ENCODE data around the gene CDC25B. TPM values are rescaled to one million over a fixed set of nuclear protein-coding genes. Genes with fewer than 3 reads are reported as not detected.
A peak's percentile ranks its signal among the peaks of the same experiment; 100 is the strongest.

The CDC25B gene
- total RNA-seq = 1 to 10 TPM; 7.1 to 9.1 (median 8.4) TPM
- polyA plus RNA-seq = 1 to 10 TPM; 5.1 to 6.8 (median 6.6) TPM
- long read RNA-seq, donor 1 = 0 reads
- long read RNA-seq, donor 2, partial matches to known transcripts = 4 of 6 reads
- long read RNA-seq, donor 2, other reads (novel, unspliced or antisense) = 0 of 6 reads

DNA sequence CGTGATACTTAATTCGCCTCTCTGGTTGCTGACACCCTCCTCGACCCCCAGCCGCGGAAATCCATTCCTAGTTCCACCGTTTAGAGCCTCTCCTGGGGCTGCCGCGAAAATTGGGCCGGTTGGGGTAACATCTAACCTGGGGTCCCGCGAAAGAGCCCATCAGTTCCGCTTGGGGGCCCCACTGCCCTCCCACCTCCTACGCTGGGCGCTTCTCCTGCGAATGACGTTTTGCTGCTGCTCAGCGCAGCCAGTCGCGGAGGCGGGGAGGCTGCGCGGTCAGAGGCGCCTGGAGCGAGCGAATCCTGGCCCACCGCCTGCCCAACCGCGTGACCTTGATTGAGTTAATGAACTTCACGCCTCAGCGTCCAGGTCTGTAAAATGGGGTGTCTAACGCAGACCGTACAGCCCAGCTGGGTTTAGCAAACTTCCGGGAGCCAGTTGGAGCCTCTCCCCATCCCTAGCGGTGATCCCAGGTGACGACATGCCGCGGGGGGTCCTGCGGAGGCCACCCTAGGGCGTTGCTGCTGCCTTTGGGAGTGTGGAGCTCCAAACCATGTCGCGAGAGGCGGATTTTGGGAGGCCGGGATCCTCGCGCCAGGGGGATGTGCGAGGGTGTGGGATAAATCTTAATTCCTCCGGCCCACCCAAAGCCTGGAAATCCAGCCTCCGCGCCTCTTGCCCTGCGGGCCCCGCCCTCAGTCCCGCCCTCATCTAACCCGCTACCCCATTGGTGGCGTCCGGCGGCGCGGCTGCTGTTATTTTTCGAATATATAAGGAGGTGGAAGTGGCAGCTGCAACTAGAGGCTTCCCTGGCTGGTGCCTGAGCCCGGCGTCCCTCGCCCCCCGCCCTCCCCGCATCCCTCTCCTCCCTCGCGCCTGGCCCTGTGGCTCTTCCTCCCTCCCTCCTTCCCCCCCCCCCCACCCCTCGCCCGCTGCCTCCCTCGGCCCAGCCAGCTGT is at the start of gene CDC25B:
CDC25B (plus strand) TSS at position 800 of the 958 bp plus-strand sequence. CDS start 222 bp downstream, outside the sequence.
- Histone ChIP-seq H3K4me3 (peak within 1 kb of the TSS; percentile 86), H3K27ac (peak within 1 kb of the TSS; percentile 96), H3K27me3 (ENCODE audit: insufficient read depth in 3 of 3, low read length in 2 of 3) (no peaks in the 10 kb centered on the region), H3K36me3 (ENCODE audit: insufficient read depth in 1 of 2, low read depth in 1 of 2) (peaks cover 0 to 3% of the 10 kb centered on the region in 2 donors), H3K9me3 (no peaks in the 10 kb centered on the region), H3K4me1 (peaks cover 6% of the 10 kb centered on the region)
- DNase-seq (peak; percentile 95 to 96), ATAC-seq (peak; percentile 93 to 98 (median 95))
- TF ChIP-seq, protein P1, sequence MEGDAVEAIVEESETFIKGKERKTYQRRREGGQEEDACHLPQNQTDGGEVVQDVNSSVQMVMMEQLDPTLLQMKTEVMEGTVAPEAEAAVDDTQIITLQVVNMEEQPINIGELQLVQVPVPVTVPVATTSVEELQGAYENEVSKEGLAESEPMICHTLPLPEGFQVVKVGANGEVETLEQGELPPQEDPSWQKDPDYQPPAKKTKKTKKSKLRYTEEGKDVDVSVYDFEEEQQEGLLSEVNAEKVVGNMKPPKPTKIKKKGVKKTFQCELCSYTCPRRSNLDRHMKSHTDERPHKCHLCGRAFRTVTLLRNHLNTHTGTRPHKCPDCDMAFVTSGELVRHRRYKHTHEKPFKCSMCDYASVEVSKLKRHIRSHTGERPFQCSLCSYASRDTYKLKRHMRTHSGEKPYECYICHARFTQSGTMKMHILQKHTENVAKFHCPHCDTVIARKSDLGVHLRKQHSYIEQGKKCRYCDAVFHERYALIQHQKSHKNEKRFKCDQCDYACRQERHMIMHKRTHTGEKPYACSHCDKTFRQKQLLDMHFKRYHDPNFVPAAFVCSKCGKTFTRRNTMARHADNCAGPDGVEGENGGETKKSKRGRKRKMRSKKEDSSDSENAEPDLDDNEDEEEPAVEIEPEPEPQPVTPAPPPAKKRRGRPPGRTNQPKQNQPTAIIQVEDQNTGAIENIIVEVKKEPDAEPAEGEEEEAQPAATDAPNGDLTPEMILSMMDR (IDR thresholded peaks at IDR 0.05) = peak; percentile 51
- WGBS, 3 donors = 1 to 3% (median 2%) methylated on average over 63 to 69 of the region's 69 CpGs
- intact Hi-C loops (cut with DNase I) = no loop called here

DNA sequence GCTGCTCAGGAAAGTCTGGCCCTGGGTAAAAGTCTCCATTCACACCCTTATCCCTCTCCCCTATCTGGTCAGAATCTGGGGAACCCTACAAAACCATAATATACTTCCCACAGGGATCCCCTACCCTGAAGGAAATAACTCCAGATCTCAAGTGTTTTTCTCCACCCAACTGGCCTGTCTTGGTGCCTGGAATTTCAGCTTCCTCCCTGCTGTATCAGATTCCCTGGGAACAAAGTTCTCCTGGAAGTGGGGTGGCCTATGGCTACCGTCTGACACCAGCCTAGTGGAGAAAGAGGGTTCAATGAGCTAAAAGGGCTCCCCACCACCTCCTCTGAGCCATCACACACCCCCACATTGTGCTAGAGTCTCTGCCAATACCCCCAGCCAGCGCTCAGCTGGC is 48.6 kb upstream of the CDC25B start:
- no peak for DNase-seq
- WGBS, 3 donors = 72 to 93% (median 73%) methylated on average over 2 of the region's 2 CpGs
- Histone ChIP-seq H3K4me3 (no peak overlapping the region), H3K27ac (no peak overlapping the region), H3K9me3 (no peaks in the 10 kb centered on the region), H3K4me1 (no peaks in the 10 kb centered on the region), H3K27me3 (ENCODE audit: insufficient read depth in 3 of 3, low read length in 2 of 3) (peaks cover 0 to 54% (median 6%) of the 10 kb centered on the region in 3 donors), H3K36me3 (ENCODE audit: insufficient read depth in 1 of 2, low read depth in 1 of 2) (no peaks in the 10 kb centered on the region)
- no peak for ATAC-seq
- intact Hi-C loops (cut with DNase I) = no loop called here
- TF ChIP-seq, protein P1 (IDR thresholded peaks at IDR 0.05) = no peak

DNA sequence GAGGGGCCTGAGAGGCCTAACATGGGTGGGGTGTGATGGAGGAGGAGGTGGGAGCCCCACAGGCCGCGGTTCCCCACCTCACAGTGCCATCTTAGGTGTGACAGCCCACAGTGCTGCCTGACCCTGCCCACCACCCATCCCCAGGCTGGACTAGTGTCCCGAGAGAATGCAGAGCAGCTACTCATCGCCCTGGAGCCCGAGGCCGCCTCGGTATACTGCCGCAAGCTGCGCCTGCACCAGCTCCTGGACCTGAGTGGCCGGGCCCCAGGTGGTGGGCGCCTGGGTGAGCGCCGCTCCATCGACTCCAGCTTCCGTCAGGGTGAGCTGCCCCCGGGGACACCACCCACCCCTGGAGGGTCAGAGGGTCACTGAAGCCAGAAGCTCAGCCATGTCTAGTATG is 48.0 kb upstream of the CDC25B start:
- H3K36me3 ChIP-seq (ENCODE audit: insufficient read depth in 1 of 2, low read depth in 1 of 2) = no peaks in the 10 kb centered on the region
- TF ChIP-seq, protein P1 (IDR thresholded peaks at IDR 0.05) = no peak

DNA sequence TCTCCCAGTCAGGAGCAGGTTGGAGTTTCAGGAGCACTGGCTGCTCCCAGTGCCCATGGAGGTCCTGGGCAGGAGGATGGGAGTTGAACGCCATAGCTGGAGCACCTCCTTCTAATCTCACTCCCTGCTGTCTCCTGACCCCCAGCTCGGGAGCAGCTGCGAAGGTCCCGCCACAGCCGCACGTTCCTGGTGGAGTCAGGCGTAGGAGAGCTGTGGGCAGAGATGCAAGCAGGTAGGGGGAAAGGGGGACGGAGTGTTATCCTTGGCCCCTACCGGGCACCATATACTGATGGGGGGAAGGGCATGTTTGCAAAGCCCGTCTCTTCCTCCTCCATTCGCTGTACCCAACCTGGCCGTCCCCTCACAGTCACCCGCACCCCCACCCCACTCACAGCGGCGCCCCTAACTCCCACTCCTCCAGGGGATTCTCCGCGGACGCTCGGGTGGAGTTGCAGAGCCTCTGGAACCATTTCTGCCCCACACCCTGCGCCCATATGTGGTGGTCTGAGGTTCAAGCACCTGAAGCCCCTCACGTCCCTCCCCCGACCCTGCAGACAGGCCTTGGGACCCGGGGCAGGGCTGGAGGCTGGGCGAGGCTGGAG is 46.9 kb upstream of the CDC25B start:
- DNase-seq (peak in 1 of 2 donors; percentile 47), ATAC-seq (no peak)
- H3K9me3 ChIP-seq = no peaks in the 10 kb centered on the region
- peaks cover 0 to 49% (median 6%) of the 10 kb centered on the region in 3 donors for H3K27me3 ChIP-seq (ENCODE audit: insufficient read depth in 3 of 3, low read length in 2 of 3)
- no peak overlapping the region for H3K4me3 ChIP-seq
- 69 to 80% (median 71%) methylated on average over 22 to 24 of the region's 24 CpGs for WGBS, 3 donors
- H3K4me1 ChIP-seq = no peaks in the 10 kb centered on the region
- TF ChIP-seq, protein P1 (IDR thresholded peaks at IDR 0.05) = no peak
- intact Hi-C loops (cut with DNase I) = no loop called here
- no peak overlapping the region for H3K27ac ChIP-seq
- no peaks in the 10 kb centered on the region for H3K36me3 ChIP-seq (ENCODE audit: insufficient read depth in 1 of 2, low read depth in 1 of 2)

More for the DNA sequence above, 48.0 kb upstream of the CDC25B start:
- H3K9me3 ChIP-seq = no peaks in the 10 kb centered on the region
- intact Hi-C loops (cut with DNase I) = no loop called here
- H3K4me1 ChIP-seq = no peaks in the 10 kb centered on the region
- DNase-seq (no peak), ATAC-seq (no peak)
- H3K27me3 ChIP-seq (ENCODE audit: insufficient read depth in 3 of 3, low read length in 2 of 3) = peaks cover 0 to 54% (median 6%) of the 10 kb centered on the region in 3 donors
- no peak overlapping the region for H3K27ac ChIP-seq
- H3K4me3 ChIP-seq = no peak overlapping the region
- 90 to 92% (median 91%) methylated on average over 16 of the region's 16 CpGs for WGBS, 3 donors

Data from psoas muscle (tissue), 8 donors.